C1 segment of cervical spinal cord (tissue), 14 donors: ENCODE measurements around the gene CACNA1F.
A peak's percentile ranks its signal among the peaks of the same experiment; 100 is the strongest.

Experiments
- DNase-seq, 14 donors: peaks; one replicate each; lab custom pipeline; 2025; lab: John Stamatoyannopoulos, UW

Gene CACNA1F

GRCh38 chrX:49230500-49231232 is 2.5 kb downstream of the CACNA1F start:
- peak in 3 of 14 donors; percentile 3 to 19 (median 10) for DNase-seq

GRCh38 chrX:49228185-49228584 is 5.0 kb downstream of the CACNA1F start:
- DNase-seq, result no peak

- DNase-seq, result no peak
These were observed 5.4 kb downstream of the CACNA1F start for GRCh38 chrX:49227726-49228125.

GRCh38 chrX:49226946-49227345 is 6.2 kb downstream of the CACNA1F start:
- DNase-seq, result no peak

- no peak for DNase-seq
These were observed 7.3 kb downstream of the CACNA1F start for GRCh38 chrX:49225858-49226257.

GRCh38 chrX:49221868-49222267 is 11.3 kb downstream of the CACNA1F start:
- DNase-seq, result no peak

GRCh38 chrX:49220100-49220499 is 13.0 kb downstream of the CACNA1F start:
- DNase-seq, result no peak

GRCh38 chrX:49214996-49215526 is 18.1 kb downstream of the CACNA1F start:
- no peak for DNase-seq

GRCh38 chrX:49214416-49214815 is 18.7 kb downstream of the CACNA1F start:
- no peak for DNase-seq

- no peak for DNase-seq
These were observed 20.3 kb downstream of the CACNA1F start for GRCh38 chrX:49212861-49213260.

GRCh38 chrX:49212209-49212608 is 20.9 kb downstream of the CACNA1F start:
- DNase-seq, result no peak

- DNase-seq, result no peak
These were observed 22.1 kb downstream of the CACNA1F start for GRCh38 chrX:49211074-49211473.

GRCh38 chrX:49210406-49210805 is 22.7 kb downstream of the CACNA1F start:
- no peak for DNase-seq

GRCh38 chrX:49209434-49210251 is 23.5 kb downstream of the CACNA1F start:
- peak in 2 of 14 donors; percentile 8 to 84 for DNase-seq

- no peak for DNase-seq
These were observed 24.7 kb downstream of the CACNA1F start for GRCh38 chrX:49208399-49208798.

- DNase-seq, result no peak
These were observed 26.6 kb downstream of the CACNA1F start for GRCh38 chrX:49206543-49206942.

- no peak for DNase-seq
These were observed 27.7 kb downstream of the CACNA1F start for GRCh38 chrX:49205443-49205842.

GRCh38 chrX:49204709-49205108 is 28.4 kb downstream of the CACNA1F start:
- DNase-seq, result peak in 1 of 14 donors; percentile 64

GRCh38 chrX:49204017-49204416 is 29.1 kb downstream of the CACNA1F start:
- no peak for DNase-seq

GRCh38 chrX:49203536-49203935 is 29.6 kb downstream of the CACNA1F start:
- DNase-seq, result peak in 1 of 14 donors; percentile 55

- DNase-seq, result no peak
These were observed 31.1 kb downstream of the CACNA1F start for GRCh38 chrX:49202022-49202421.

- peak; percentile 14 to 88 (median 70) for DNase-seq
These were observed 33.0 kb downstream of the CACNA1F start, which contains the start of gene SYP for GRCh38 chrX:49199906-49200771. Gene SYP (minus strand): TSS chrX:49200193. CDS start chrX:49200186, 7 bp downstream.
